A549 (cell line): ENCODE measurements around the gene MEGF6.

ENCODE experiments used
- POLR2A ChIP-seq: IDR thresholded peaks from 2 replicates; pipeline ENCODE4 v1.6.1; 2012; ENCODE audit warnings: mild to moderate bottlenecking, low read length
- RAD21 ChIP-seq, 2 experiments: fragments of >200 bp in 1 of 2; sonication (Bioruptor Twin) in 1 of 2; formaldehyde crosslinking in 1 of 2; IDR thresholded peaks in 1 of 2; conservative IDR thresholded peaks in 1 of 2; 2 replicates in 1 of 2; 3 replicates in 1 of 2; pipeline ENCODE4 v1.6.1; 2012 to 2018; ENCODE audit warnings: inconsistent platforms in 1 of 2
- TF ChIP-seq, protein P1 (sequence below): fragments of >200 bp; sonication (Bioruptor Twin); formaldehyde crosslinking; IDR thresholded peaks from 3 replicates; pipeline ENCODE4 v1.5.1; 2016

DNA sequence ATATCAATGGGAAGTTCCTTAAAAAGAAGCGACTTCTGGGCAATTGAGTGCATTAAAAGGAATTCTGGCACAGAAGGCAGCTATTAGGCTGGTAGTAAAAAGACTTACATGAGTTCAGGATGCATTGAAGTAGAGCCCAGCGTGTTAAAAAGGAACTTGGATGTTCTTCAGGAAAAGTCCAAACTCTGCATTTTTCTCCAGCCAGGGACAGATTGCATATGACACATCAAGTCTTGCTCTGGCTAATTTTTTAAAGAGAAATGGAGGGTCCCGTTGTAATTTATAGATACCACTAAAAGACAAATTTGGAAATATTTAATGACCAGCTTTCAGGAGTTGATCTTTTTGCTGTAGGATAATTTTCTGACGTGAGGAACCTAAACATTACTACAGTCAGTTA is 14.7 kb upstream of the MEGF6 start:
- TF ChIP-seq POLR2A (no peak), RAD21 (conservative IDR thresholded peaks at IDR 0.05 in 1 of 2, IDR thresholded peaks at IDR 0.05 in 1 of 2) (no peak)
- TF ChIP-seq, protein P1, sequence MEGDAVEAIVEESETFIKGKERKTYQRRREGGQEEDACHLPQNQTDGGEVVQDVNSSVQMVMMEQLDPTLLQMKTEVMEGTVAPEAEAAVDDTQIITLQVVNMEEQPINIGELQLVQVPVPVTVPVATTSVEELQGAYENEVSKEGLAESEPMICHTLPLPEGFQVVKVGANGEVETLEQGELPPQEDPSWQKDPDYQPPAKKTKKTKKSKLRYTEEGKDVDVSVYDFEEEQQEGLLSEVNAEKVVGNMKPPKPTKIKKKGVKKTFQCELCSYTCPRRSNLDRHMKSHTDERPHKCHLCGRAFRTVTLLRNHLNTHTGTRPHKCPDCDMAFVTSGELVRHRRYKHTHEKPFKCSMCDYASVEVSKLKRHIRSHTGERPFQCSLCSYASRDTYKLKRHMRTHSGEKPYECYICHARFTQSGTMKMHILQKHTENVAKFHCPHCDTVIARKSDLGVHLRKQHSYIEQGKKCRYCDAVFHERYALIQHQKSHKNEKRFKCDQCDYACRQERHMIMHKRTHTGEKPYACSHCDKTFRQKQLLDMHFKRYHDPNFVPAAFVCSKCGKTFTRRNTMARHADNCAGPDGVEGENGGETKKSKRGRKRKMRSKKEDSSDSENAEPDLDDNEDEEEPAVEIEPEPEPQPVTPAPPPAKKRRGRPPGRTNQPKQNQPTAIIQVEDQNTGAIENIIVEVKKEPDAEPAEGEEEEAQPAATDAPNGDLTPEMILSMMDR: no peak
